Measurements from ENCODE around the gene PAPPA. TPM values are rescaled to one million over a fixed set of nuclear protein-coding genes. Genes with fewer than 3 reads are reported as not detected.
A peak's percentile ranks its signal among the peaks of the same experiment; 100 is the strongest.

The PAPPA gene
- total RNA-seq, 1 experiment from 2014 or later = 0.21 TPM

DNA sequence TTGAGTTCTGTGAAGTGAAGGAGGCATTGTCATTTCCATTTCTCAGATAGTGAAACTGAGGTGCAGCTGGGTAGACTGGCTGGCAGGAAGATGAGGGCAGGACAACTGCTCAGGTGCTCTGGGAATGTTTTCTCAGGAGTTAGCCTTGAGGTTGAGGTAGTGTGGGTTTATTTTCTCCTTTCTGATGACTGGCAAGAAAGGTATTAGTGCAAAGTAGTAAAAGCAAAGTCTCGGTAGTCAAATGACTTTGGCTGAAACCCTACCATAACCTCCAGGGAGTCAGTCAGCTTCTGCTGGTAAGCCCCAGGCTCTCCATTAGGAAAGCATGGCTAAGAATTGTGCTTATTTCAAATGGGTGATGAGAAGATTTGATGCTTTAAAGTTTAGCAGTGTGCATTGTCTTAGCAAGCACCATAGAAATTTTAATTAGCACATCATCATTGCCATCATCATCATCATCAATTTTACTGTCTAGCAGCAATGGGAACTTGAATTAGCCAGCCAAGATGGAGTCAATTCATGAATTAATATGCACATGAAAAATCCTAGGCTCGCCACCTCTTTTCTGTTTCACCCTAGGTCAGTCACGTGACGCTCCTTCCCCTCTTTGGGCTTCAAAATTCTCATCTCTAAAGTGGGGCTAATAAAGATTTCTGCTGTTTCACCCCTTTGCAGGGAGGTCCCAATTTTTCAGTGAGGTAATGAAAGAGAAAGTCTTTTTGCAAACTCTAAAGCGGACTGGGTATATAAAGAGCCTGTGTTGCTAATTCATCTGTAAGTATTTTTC lies 10.7 kb upstream of the PAPPA start:
- H3K27me3 ChIP-seq (ENCODE audit: control insufficient read depth, insufficient read depth, low read length) = no peaks in the 10 kb centered on the region
- DNase-seq = no peak
- no peak overlapping the region for H3K4me3 ChIP-seq (ENCODE audit: insufficient read depth, low read depth, low read length)
- no peaks in the 10 kb centered on the region for H3K36me3 ChIP-seq (replicated peaks; ENCODE audit: control insufficient read depth, insufficient read depth, low read length)

DNA sequence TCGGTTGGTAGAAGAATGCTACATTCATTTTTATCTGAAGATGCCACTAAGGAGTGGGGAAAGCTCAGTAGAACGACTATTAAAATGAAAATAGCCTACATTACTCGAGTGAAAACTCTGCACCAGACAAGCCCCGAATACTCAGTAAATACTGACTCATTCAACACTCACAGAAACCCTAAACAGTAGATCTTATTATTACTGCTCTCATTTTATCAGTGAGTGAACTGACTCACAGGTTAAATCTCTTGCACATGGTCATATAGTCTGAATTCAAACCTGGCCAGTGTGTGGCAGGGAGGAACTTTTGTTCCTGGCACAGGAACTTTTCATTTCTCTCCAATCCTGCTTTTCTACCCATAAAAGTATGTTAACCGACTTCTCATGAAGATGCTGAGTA lies 9.6 kb upstream of the PAPPA start:
- no peak for DNase-seq
- no peaks in the 10 kb centered on the region for H3K36me3 ChIP-seq (replicated peaks; ENCODE audit: control insufficient read depth, insufficient read depth, low read length)
- H3K4me3 ChIP-seq (ENCODE audit: insufficient read depth, low read depth, low read length) = no peak overlapping the region
- no peaks in the 10 kb centered on the region for H3K27me3 ChIP-seq (ENCODE audit: control insufficient read depth, insufficient read depth, low read length)

- no peak overlapping the region for H3K4me3 ChIP-seq (ENCODE audit: insufficient read depth, low read depth, low read length)
- no peaks in the 10 kb centered on the region for H3K36me3 ChIP-seq (replicated peaks; ENCODE audit: control insufficient read depth, insufficient read depth, low read length)
- no peak for DNase-seq
- H3K27me3 ChIP-seq (ENCODE audit: control insufficient read depth, insufficient read depth, low read length) = no peaks in the 10 kb centered on the region
Observed at GRCh38 chr9:116144555-116144954, 9.0 kb upstream of the PAPPA start.

DNA sequence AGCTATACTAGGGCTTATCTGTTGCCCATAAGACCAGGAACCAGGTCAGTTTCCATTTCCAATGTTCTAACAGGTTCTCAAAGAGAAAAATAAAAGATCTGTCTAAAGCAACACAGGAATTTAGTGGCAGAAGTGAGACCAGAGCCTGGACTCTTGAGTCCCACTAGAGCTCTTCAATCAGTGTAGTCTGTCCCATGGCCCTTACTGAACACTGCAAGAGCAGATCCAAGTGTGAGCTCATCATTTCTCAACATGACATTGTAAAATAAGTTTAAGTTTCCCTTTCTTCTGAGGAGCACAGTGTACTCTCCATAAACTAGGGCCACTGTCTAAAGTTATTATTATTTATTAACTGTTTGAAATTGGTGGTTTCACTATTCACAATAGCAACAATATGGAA lies 8.6 kb upstream of the PAPPA start:
- H3K36me3 ChIP-seq (replicated peaks; ENCODE audit: control insufficient read depth, insufficient read depth, low read length) = no peaks in the 10 kb centered on the region
- no peak overlapping the region for H3K4me3 ChIP-seq (ENCODE audit: insufficient read depth, low read depth, low read length)
- H3K27me3 ChIP-seq (ENCODE audit: control insufficient read depth, insufficient read depth, low read length) = no peaks in the 10 kb centered on the region
- DNase-seq = no peak

GRCh38 chr9:116147821-116148220 lies 5.8 kb upstream of the PAPPA start:
- Histone ChIP-seq H3K4me3 (ENCODE audit: insufficient read depth, low read depth, low read length) (no peak overlapping the region), H3K36me3 (replicated peaks; ENCODE audit: control insufficient read depth, insufficient read depth, low read length) (no peaks in the 10 kb centered on the region), H3K27me3 (ENCODE audit: control insufficient read depth, insufficient read depth, low read length) (0 out of 2 replicates have a peak, but pooled peaks cover 1% of the 10 kb centered on the region)
- DNase-seq = no peak

DNA sequence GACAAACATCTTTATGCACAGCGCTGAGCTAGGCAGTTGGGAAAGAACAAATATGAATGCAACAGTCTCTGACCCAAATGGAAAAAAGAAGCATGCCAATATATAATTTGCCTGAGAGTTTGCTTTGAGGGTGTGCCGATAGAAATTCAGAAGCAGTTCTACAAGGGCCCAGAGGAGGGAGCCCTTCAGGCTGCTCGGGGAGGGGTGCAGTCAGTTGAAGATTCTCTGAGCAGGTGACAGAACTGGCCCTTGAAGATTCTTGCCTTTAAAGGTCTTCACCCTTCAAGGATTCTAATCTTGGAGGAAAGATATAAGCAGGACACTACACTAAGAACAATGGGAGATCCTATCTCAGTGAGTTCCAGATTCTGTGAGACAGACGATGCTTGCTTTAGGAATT lies 3.7 kb upstream of the PAPPA start:
- Histone ChIP-seq H3K4me3 (ENCODE audit: insufficient read depth, low read depth, low read length) (no peak overlapping the region), H3K27me3 (ENCODE audit: control insufficient read depth, insufficient read depth, low read length) (peaks cover 12% of the 10 kb centered on the region), H3K36me3 (replicated peaks; ENCODE audit: control insufficient read depth, insufficient read depth, low read length) (no peaks in the 10 kb centered on the region)
- peak; percentile 57 for DNase-seq

DNA sequence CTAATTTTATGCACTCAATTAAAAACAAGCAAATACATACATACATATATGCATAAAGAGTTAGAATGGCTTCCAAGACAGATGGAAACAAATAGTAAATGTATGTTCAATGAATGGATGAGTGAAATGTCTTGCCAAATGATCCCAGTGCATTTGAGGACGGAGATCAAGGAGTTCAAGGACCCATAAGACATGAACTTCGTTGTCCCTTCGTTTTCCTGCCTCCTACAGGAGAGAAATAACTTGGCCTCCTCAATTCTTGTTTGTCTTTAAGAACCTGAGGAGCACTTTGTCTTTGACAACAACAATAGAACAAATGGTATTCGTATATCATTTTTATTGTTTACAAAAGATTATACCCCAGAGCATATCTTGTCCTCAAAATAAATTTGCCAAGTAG lies 2.4 kb upstream of the PAPPA start:
- no peak for DNase-seq
- Histone ChIP-seq H3K4me3 (ENCODE audit: insufficient read depth, low read depth, low read length) (no peak overlapping the region), H3K27me3 (ENCODE audit: control insufficient read depth, insufficient read depth, low read length) (peaks cover 25% of the 10 kb centered on the region), H3K36me3 (replicated peaks; ENCODE audit: control insufficient read depth, insufficient read depth, low read length) (no peaks in the 10 kb centered on the region)

- H3K4me3 ChIP-seq (ENCODE audit: insufficient read depth, low read depth, low read length) = no peak overlapping the region
- H3K36me3 ChIP-seq (replicated peaks; ENCODE audit: control insufficient read depth, insufficient read depth, low read length) = no peaks in the 10 kb centered on the region
- DNase-seq = no peak
- H3K27me3 ChIP-seq (ENCODE audit: control insufficient read depth, insufficient read depth, low read length) = peaks cover 33% of the 10 kb centered on the region
Observed at GRCh38 chr9:116151966-116152381, 1.6 kb upstream of the PAPPA start.

GRCh38 chr9:116152390-116152789 lies 1.2 kb upstream of the PAPPA start:
- no peak for DNase-seq
- no peak overlapping the region for H3K4me3 ChIP-seq (ENCODE audit: insufficient read depth, low read depth, low read length)
- H3K36me3 ChIP-seq (replicated peaks; ENCODE audit: control insufficient read depth, insufficient read depth, low read length) = no peaks in the 10 kb centered on the region
- peaks cover 36% of the 10 kb centered on the region for H3K27me3 ChIP-seq (ENCODE audit: control insufficient read depth, insufficient read depth, low read length)

GRCh38 chr9:116152941-116153764 lies 438 bp upstream of the PAPPA start:
- peak overlapping the region; percentile 34 for H3K4me3 ChIP-seq (ENCODE audit: insufficient read depth, low read depth, low read length)
- no peaks in the 10 kb centered on the region for H3K36me3 ChIP-seq (replicated peaks; ENCODE audit: control insufficient read depth, insufficient read depth, low read length)
- peaks cover 41% of the 10 kb centered on the region for H3K27me3 ChIP-seq (ENCODE audit: control insufficient read depth, insufficient read depth, low read length)
- DNase-seq = peak; percentile 74

DNA sequence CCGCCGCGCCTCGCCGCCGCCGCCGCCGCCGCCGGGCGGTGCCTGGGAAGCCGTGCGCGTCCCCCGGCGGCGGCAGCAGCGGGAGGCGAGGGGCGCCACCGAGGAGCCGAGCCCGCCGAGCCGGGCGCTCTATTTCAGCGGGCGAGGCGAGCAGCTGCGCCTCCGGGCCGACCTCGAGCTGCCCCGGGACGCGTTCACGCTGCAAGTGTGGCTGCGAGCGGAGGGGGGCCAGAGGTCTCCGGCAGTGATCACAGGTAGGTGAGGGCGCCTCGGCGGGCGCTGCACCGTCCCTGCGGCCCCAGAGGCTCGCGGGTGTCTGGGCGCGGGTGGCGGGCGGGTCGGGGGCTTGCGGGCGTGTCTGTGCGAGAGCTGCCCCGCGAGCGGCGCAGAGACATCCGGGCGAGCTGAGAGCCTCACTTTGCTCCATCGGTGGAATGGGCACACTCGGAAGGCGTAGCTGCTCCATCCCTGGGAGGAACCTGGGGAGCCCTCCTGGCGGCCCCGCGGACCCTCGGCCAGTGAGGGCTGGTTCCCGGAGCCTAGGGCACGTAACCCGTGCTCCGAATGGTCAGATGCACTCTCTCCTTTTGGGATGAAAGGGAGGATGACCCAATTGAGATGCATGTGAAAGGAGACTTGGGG lies 864 bp downstream of the PAPPA start:
- no peaks in the 10 kb centered on the region for H3K36me3 ChIP-seq (replicated peaks; ENCODE audit: control insufficient read depth, insufficient read depth, low read length)
- peaks cover 50% of the 10 kb centered on the region for H3K27me3 ChIP-seq (ENCODE audit: control insufficient read depth, insufficient read depth, low read length)
- peak overlapping the region; percentile 58 for H3K4me3 ChIP-seq (ENCODE audit: insufficient read depth, low read depth, low read length)
- peak; percentile 76 for DNase-seq

DNA sequence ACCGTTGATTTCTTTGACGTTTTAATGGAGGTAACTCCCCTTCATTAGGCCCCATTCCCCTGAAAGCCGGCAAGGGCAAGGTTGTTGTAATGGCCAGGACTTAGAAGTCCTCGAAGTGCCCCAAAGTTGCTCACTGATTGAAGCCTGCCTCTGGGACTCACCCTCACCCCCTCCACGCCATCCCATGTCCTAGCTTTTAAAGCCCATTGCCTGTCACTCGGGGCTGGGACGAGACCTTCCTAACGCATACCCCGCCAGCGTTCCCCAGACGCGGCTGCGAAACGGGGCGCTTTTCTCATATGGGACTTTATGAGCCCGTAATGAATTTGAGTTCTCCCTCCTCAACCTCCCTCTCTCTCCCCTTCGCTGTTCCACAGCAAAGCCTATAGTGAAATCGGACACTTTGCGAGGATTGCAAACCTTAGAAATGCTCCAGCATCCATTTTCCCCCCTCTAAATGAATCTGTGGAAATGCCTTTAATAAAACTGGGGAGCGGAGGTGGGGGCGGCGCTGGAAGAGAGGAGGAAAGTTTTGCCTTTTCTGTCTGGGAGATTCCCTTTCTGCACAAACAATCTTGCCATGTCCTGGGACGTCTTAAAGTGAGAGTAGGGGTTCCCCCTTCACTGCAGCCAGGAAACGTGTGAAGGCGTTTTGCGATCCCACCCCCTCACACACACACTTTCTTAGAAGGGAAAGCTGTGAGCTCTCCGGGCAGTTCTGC lies 1.5 kb downstream of the PAPPA start:
- H3K36me3 ChIP-seq (replicated peaks; ENCODE audit: control insufficient read depth, insufficient read depth, low read length) = no peaks in the 10 kb centered on the region
- H3K4me3 ChIP-seq (ENCODE audit: insufficient read depth, low read depth, low read length) = peak overlapping the region; percentile 58
- DNase-seq = peak; percentile 39
- peaks cover 50% of the 10 kb centered on the region for H3K27me3 ChIP-seq (ENCODE audit: control insufficient read depth, insufficient read depth, low read length)

DNA sequence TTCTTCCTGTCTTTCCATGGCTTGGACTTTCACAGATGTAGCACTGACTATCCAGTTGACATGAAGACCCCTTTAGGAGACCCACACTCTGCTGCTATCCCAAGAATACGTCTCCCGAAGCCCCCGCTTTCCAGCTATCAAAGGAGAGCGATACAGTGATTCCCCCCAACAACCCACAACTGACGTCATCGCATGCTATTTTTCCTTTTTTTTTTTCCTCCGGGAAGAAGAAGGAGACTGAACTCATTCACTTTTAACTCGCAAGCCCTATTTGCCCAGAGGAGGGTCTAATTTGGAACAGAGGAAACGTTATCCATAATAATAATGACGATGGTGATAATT lies 2.1 kb downstream of the PAPPA start:
- peaks cover 53% of the 10 kb centered on the region for H3K27me3 ChIP-seq (ENCODE audit: control insufficient read depth, insufficient read depth, low read length)
- peak; percentile 34 for DNase-seq

DNA sequence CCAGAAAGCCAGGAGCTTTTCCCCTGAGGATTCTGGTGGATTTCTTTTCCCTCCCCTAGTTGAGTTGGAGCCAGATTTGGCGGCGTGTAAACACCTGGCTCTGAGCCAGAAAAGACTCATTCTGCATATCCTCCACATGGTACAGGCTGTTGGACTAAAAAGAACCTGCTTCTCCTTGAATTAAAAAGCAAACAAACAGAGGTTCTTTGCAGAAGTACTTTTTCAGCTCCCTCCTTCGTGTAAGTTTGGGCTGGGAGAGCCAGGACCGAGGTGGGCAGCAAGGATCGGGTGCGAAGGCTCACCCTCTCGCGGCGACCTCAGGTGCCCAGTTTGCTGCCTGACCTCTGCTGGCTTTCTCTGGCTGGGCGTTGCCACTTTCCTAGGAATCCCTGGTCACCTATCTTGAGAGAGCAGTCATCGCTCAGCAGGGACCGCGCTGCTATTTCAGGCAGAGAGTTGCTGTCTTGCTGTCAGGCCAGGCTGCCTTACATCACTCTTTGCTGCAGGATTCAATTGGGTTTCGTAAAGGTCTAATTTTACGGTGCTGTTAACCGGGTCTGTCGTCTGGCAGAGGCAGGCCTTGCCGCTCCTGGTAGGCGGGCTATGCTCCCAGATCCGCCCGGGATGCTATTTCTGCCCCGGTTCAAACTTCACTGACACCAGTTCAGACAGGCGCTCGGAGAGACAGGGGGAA lies 3.2 kb downstream of the PAPPA start:
- Histone ChIP-seq H3K4me3 (ENCODE audit: insufficient read depth, low read depth, low read length) (peak overlapping the region; percentile 21; the same call in 1 of the 2 replicates), H3K27me3 (ENCODE audit: control insufficient read depth, insufficient read depth, low read length) (peaks cover 54% of the 10 kb centered on the region), H3K36me3 (replicated peaks; ENCODE audit: control insufficient read depth, insufficient read depth, low read length) (no peaks in the 10 kb centered on the region)
- peak; percentile 67 for DNase-seq

More for the DNA sequence above, 2.1 kb downstream of the PAPPA start:
- peak overlapping the region; percentile 58 for H3K4me3 ChIP-seq (ENCODE audit: insufficient read depth, low read depth, low read length)
- H3K36me3 ChIP-seq (replicated peaks; ENCODE audit: control insufficient read depth, insufficient read depth, low read length) = no peaks in the 10 kb centered on the region
